ENCODE measurements around the gene NUDT16. TPM values are rescaled to one million over a fixed set of nuclear protein-coding genes. Genes with fewer than 3 reads are reported as not detected.

NUDT16 gene
- total and polyA plus RNA-seq, 2 of the 8 experiments (the other 6 are each of a cell fraction or from before 2014, with no cell fraction given), result 8.5 to 19.1 TPM

- Histone ChIP-seq H2BK15ac (ENCODE audit: low read length) (no peak overlapping the region), H3K4me2 (ENCODE audit: insufficient read depth in 1 of 2, low read depth in 2 of 2, low read length in 2 of 2) (no peak overlapping the region), H3K14ac (ENCODE audit: insufficient read length) (no peak overlapping the region), H3K79me2 (ENCODE audit: control insufficient read depth in 1 of 2, insufficient read depth in 2 of 2, low read length in 2 of 2) (no peaks in the 10 kb centered on the region; a peak in 1 of 4 replicates), H3K79me1 (ENCODE audit: low read depth, low read length) (no peaks in the 10 kb centered on the region), H3K18ac (ENCODE audit: extremely low read depth, low read length) (no peak overlapping the region), H2AK5ac (ENCODE audit: low read depth, low read length) (no peak overlapping the region), H3K27me3 (replicated peaks in 1 of 4; ENCODE audit: control insufficient read depth in 3 of 4, extremely low read depth in 1 of 4, insufficient read depth in 3 of 4, low read length in 3 of 4) (no peaks in the 10 kb centered on the region), H3K23ac (ENCODE audit: insufficient read length) (no peak overlapping the region), H3K27ac (ENCODE audit: low read depth, low read length) (no peak overlapping the region), H2BK120ac (replicated peaks; ENCODE audit: low read depth, low read length) (no peak overlapping the region), H3K4me3 (ENCODE audit: extremely low read depth in 1 of 4, insufficient read depth in 2 of 4, low read depth in 3 of 4, low read length in 4 of 4) (no peak overlapping the region), H4K5ac (ENCODE audit: insufficient read length, low read depth, low read length) (no peak overlapping the region), H3K9me3 (ENCODE audit: insufficient read depth in 2 of 2, low read depth in 1 of 2, low read length in 1 of 2) (peaks cover 11 to 12% of the 10 kb centered on the region in 2 experiments), H2AFZ (ENCODE audit: low read length) (no peak overlapping the region), H2BK5ac (ENCODE audit: low read depth, low read length) (no peak overlapping the region), H3K4ac (replicated peaks; ENCODE audit: insufficient read length, low read depth, low read length) (no peak overlapping the region), H3K23me2 (ENCODE audit: low read depth, low read length) (no peaks in the 10 kb centered on the region), H4K20me1 (replicated peaks in 1 of 2; ENCODE audit: control insufficient read depth in 1 of 2, insufficient read depth in 2 of 2, low read length in 2 of 2) (no peaks in the 10 kb centered on the region), H4K91ac (replicated peaks; ENCODE audit: insufficient read length, low read length) (no peak overlapping the region), H3K4me1 (replicated peaks in 1 of 4; ENCODE audit: control insufficient read depth in 3 of 4, insufficient read depth in 4 of 4, low read length in 3 of 4) (no peaks in the 10 kb centered on the region), H3K9ac (replicated peaks in 1 of 4; ENCODE audit: extremely low read depth in 1 of 4, low read depth in 3 of 4, low read length in 3 of 4) (no peak overlapping the region), H3K36me3 (ENCODE audit: control insufficient read depth in 2 of 4, insufficient read depth in 4 of 4, low read length in 3 of 4) (no peaks in the 10 kb centered on the region; a peak in 1 of 8 replicates), H2BK20ac (ENCODE audit: low read length) (no peak overlapping the region), H4K8ac (ENCODE audit: extremely low read depth, insufficient read depth, low read length) (no peak overlapping the region), H2BK12ac (ENCODE audit: low read depth, low read length) (no peak overlapping the region), H3K56ac (replicated peaks; ENCODE audit: insufficient read length, low read depth, low read length) (no peak overlapping the region)
- DNase-seq (ENCODE audit: low read depth in 1 of 2, low spot score in 2 of 2) (no peak), FAIRE-seq (no peak)
- CTCF ChIA-PET (ENCODE audit: partially characterized antibody), result interaction anchor here (1.2 to 1.4 kb wide), 4 partner anchors 12 to 40 kb away, joined by 3 to 4 read pairs (median 4); no protein-coding TSS in a partner anchor
- POLR2A ChIA-PET (ENCODE audit: partially characterized antibody), result interaction anchor here (0.5 to 1.5 kb wide), 3 partner anchors 8 to 29 kb away, joined by 3 to 4 read pairs (median 4); no protein-coding TSS in a partner anchor
- 86% methylated on average over 3 of the region's 3 CpGs; no CpG with 5 or more reads in 1 of the 2 experiments for WGBS, 2 experiments (ENCODE audit: extremely low coverage in 1 of 2, insufficient coverage in 1 of 2, insufficient read length in 1 of 2, insufficient replicate concordance in 2 of 2, low coverage in 1 of 2, low lambda C conversion rate in 2 of 2, missing lambda C conversion rate in 1 of 2)
- TF ChIP-seq PHF8 (conservative IDR thresholded peaks at IDR 0.05; ENCODE audit: low read depth, low read length) (no peak), JUN (IDR thresholded peaks at IDR 0.05; ENCODE audit: low read depth, low read length) (no peak), POU5F1 (IDR thresholded peaks at IDR 0.05; ENCODE audit: low read depth, low read length) (no peak), BACH1 (IDR thresholded peaks at IDR 0.05; ENCODE audit: low read length) (no peak), HDAC2 (IDR thresholded peaks at IDR 0.05; ENCODE audit: borderline replicate concordance in 1 of 2, low read depth in 2 of 2, low read length in 2 of 2) (no peak), KDM5A (IDR thresholded peaks at IDR 0.05; ENCODE audit: low read length) (no peak), CHD1 (IDR thresholded peaks at IDR 0.05; ENCODE audit: low read depth, low read length) (no peak), ZNF274 (IDR thresholded peaks at IDR 0.05; ENCODE audit: borderline replicate concordance, extremely low read depth, low read length) (no peak), SIRT6 (IDR thresholded peaks at IDR 0.05; ENCODE audit: low read length) (no peak), CHD2 (IDR thresholded peaks at IDR 0.05; ENCODE audit: low read length) (no peak), RAD21 (IDR thresholded peaks at IDR 0.05 in 1 of 2, conservative IDR thresholded peaks at IDR 0.05 in 1 of 2; ENCODE audit: low read depth in 2 of 2, low read length in 2 of 2) (no peak), SAP30 (IDR thresholded peaks at IDR 0.05; ENCODE audit: insufficient read depth, insufficient replicate concordance, low read length) (no peak), KDM1A (IDR thresholded peaks at IDR 0.05; ENCODE audit: borderline replicate concordance, low read length) (no peak)
Observed at GRCh38 chr3:131338948-131339640, 42.5 kb upstream of the NUDT16 start.
